ENCODE results near the gene BEAN1.

DNA sequence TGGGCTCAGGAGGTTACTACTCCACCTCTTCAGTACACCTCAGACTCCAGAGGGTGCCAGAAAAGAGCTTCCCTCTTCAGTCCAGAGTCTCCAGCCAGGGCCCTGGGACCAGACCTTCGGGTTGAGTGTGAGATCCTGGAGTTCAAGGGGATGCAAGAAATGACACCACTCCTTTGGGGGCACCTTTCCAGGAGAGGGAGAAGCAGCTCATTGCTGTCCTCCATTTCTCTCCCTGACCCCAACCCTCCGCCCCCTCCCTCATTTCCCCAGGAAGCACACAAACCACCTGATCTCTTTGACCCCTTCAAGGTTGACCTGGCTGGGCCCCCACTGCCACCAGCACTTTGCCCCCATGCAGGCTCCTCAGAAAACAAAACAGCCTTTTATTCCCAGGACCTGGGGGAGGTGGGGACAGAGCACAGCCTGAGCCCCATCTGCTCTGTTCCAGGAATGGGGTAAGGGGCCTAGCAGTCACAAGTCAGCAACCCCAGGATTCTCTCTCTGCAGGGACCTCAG, 39.2 kb upstream of the BEAN1 start:
- TF ChIP-seq EZH2 (IDR thresholded peaks at IDR 0.05; ENCODE audit: borderline replicate concordance, low read depth, low read length, severe bottlenecking) (no peak), CTCF (IDR thresholded peaks at IDR 0.05; ENCODE audit: borderline replicate concordance, extremely low read depth, low read length, poor library complexity, severe bottlenecking) (no peak)
